GM13977 (cell line): ENCODE results near the gene ATXN1.

ENCODE experiments used
- DNase-seq: peaks from one replicate; pipeline ENCODE4 v3.0.0; 2012; ENCODE audit warnings: low spot score
- in situ Hi-C: fragments of 300-500 bp; cut with MboI; formaldehyde crosslinking; loops from one replicate; pipeline ENCODE4 v1.12.0; 2022; ENCODE audit warnings: low sequenced_read_pairs, low pct_unique_long_range_greater_than_20kb, mixed read lengths, inconsistent platforms; ENCODE audit not compliant: unreplicated experiment
- TF ChIP-seq, protein P1 (sequence below): IDR thresholded peaks from 2 replicates; pipeline ENCODE4 v1.5.1; 2012; ENCODE audit warnings: mild to moderate bottlenecking, control low read depth; ENCODE audit not compliant: insufficient read depth; ENCODE audit errors: extremely low read depth, missing control alignments

ATXN1 gene

DNA sequence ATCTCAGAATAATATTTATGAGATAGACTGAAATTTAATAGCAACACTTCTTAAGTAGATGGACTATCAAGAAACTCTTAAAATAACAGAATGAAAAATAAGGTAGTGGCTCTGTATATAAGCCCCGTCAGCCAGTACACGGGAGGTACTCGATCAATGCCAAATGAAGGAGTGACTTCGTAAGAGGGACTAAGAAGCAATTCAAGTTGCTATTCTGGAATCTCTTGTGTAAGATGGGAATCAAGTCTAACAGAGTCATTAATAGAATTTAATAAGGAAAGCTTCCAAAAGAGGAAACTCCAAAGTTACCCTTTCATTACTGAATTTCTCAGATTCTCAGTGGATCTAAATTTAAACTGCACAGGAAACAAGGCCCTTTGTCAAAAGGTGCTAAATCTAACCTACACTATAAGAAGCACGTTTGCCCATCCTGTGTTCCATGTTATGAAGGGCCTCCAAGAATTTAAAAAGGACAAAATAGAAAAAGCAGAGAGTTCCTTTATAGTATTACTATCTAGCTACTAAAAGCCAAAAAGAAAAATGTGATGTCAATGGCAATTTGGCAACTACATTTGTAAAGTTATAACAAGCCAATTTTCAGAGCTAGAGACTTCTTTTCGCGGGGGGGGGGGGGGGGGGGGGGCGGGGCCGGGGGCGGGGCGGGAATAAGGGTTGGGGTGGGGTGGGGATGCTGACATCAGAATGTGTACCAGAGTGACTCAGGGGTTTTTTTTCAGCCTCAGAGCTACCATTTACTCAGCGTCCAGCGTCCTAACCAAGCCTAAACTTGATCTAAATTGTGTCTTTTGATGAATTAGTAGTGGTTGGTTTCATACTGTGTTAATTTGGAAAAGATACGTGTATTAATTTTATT is 322.3 kb downstream of the ATXN1 start:
- in situ Hi-C loops: no loop called here
- TF ChIP-seq, protein P1, sequence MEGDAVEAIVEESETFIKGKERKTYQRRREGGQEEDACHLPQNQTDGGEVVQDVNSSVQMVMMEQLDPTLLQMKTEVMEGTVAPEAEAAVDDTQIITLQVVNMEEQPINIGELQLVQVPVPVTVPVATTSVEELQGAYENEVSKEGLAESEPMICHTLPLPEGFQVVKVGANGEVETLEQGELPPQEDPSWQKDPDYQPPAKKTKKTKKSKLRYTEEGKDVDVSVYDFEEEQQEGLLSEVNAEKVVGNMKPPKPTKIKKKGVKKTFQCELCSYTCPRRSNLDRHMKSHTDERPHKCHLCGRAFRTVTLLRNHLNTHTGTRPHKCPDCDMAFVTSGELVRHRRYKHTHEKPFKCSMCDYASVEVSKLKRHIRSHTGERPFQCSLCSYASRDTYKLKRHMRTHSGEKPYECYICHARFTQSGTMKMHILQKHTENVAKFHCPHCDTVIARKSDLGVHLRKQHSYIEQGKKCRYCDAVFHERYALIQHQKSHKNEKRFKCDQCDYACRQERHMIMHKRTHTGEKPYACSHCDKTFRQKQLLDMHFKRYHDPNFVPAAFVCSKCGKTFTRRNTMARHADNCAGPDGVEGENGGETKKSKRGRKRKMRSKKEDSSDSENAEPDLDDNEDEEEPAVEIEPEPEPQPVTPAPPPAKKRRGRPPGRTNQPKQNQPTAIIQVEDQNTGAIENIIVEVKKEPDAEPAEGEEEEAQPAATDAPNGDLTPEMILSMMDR: no peak
- DNase-seq: peak; percentile 66

DNA sequence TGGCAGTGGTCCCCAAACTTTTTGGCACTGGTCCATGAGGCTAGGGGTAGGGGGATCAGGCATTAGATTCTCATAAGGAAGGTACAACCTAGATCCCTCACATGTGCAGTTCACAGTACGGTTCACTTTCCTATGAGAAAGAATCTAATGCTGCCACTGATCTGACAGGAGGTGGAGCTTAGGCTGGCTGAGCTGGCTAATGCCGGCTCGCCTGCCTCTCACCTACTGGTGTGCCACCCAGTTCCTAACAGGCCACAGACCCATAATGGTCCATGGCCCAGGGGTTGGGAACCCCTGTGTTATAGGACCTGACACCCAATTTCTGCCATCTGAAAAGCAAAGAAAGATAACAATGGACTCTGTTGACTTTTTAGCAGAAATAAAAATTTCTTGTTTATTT is 323.3 kb downstream of the ATXN1 start:
- in situ Hi-C loops: no loop called here
- DNase-seq: no peak
- TF ChIP-seq, protein P1: no peak

DNA sequence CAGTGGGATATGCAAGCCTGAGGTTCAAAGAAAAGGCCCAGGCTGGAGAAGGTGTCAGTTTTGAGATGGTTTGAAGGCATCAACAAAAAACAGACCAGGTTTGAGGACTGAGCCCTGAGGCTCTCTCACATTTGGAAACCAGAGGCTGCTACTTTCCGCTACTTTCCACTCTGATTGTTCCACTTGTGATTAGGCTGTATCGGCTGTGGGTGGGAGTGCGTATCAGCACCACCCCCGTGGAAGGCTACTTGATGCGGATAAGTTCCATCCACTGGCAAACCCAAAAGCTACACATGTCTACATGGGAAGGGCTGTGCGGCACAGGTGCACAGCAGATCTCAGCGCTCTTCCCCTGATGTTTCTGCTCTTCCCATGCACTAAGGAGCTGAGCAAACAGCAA is 324.2 kb downstream of the ATXN1 start:
- TF ChIP-seq, protein P1: no peak
- in situ Hi-C loops: no loop called here
- DNase-seq: no peak

DNA sequence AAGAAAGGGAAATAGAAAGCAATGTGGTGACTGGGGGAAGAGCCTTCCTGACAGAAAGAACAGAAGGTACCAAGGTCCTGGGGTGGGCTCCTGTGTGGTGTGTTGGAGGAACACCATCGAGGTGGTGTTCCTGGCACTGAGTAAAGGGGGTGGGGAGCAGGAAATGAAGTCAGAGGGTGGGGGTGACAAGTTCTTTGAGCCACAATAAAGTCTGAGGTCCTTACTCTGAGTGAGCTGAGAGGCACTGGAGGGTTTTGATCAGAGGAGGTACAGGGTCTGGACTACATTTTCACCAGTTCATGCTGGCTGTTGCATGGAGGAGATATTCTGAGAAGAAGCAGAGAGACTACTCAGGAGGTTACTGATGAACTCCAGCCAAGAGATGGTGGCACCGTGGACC is 324.7 kb downstream of the ATXN1 start:
- no peak for DNase-seq
- TF ChIP-seq, protein P1: no peak
- in situ Hi-C loops: no loop called here

DNA sequence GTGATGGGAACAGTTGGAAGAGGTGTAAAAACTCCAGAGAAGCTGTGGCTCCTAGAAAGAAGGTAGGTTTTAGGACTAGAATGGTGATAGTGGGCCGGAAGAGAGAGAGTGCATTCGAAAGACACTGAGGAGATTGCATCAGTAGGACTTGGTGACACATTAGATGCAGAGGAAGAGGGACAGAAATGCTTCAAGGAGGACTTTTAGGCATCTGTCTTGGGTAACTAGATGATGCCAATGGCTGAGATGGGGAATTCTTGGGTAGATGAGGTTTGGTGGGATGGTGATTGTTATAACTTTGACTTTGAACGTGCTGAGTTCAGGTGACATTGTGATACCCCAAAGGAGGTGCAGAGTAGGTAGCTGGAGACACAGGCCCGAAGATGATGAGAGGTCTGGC is 326.4 kb downstream of the ATXN1 start:
- in situ Hi-C loops: no loop called here
- no peak for DNase-seq
- TF ChIP-seq, protein P1: no peak

DNA sequence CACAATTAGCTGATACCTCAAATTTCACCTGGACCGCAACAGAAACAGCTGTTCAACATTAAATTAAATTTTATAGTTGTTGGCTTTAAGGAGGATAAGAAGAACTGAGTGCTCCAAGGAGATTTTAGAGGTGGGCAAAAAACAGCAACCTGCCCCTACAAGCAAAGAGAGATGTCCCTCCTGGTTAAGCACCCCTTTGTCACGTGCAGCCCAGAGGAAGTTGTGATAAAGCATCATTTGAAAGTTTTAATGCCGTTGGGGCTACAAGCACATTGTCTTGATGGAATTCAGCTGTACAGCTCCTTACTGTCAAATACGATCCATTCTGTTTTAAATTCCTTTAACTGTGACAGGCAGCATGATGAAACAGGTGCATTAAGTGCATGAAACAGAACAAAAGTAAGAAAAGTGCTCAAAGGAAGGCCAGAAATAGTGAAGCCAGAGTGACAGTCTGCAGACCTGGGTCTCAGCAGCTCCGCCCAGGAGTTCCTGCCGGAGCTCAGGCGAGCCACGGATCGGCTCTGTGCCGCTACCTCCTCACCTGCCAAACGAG is 327.8 kb downstream of the ATXN1 start:
- TF ChIP-seq, protein P1: no peak
- in situ Hi-C loops: no loop called here
- no peak for DNase-seq
